Epidermal melanocyte (primary cell): ENCODE measurements around the gene SLC16A3.

Experiments
- DNase-seq: peaks from one replicate; pipeline ENCODE4 v3.0.0; 2011; ENCODE audit warnings: low spot score; ENCODE audit not compliant: insufficient read length

Gene SLC16A3

DNA sequence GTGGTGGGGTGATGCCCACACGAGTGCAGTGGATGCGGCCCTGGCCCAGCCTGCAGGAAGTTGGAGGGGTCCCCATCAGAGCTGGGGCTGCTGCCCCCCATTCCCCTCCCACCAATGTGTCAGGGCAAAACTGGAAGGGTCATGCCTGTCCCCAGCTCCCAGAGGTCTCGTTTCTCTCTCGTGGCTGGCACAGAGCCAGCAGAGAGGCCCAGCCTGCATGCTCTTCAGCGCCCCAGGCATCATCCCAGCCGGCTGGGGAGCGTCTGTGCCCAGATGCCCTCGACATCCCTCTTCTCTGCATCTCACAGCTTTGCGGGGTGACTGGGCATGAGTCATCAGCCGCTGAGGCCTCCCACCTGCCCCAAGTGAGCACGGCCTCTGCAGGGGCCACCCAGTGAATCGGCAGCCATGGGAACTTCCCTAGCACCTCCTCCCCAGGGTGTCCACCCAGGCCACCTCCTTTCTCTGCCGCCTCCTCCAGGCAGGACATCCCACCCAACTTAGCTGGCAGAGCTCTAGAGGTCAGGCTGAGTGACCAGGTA, 54.4 kb downstream of the SLC16A3 start:
- peak; percentile 55 for DNase-seq

DNA sequence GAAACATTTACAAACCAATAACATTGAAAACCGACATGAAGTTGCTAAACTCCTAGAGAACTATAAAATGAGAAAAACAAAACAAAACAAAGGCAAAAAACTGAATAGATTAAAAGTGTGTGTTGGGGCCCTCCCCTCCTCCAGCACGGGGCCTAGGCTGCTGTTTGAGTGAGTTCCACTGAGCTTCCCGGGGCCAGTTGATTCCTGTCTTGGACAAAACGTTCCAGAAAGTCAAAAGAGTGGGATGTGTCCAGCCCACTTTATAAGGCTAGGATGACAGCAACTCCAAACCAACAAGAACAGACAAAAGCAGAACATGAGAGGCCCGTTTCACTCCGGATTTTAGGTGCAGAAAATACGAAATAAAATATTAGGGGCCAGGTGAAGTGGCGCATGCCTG, 56.3 kb downstream of the SLC16A3 start:
- DNase-seq = no peak

DNA sequence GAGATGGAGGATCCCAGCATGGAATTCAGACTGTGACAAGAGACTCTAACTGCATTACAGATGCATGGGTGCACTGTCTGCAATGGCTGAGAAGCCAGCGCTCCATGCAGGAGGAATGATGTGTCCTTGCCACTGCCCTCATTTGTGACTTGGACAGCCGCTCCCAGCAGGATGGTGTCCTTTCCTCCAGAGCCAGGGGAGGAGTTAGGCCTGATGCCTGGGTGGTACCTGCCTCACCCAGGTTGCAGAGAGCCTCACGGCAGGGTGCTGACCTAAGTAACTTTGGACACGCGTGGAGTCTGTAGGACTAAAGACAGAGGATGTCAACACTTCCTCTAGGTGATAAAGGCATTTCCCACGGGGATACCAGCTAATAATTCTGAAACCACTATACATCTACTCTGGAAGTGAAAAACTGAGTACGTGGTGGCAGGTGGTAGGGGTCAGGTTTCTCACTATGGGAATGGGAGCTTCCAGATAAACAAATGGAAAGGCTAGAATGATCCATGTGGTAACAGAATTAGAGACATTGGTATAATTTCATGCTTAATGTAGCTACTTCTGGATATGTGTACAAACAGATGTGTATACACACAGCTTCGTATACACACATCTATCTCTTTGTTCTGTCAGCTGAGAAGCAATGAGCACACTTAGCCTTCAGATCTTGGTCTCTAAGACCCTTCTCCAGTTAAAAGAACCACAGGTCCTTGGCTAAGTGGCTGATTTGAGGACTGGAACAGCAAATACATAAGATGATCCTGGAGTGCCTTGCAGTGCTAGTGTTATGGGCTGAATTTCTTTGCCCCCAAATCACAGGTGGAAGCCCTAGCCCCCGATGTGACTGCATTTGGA, 58.4 kb downstream of the SLC16A3 start:
- DNase-seq = no peak

DNA sequence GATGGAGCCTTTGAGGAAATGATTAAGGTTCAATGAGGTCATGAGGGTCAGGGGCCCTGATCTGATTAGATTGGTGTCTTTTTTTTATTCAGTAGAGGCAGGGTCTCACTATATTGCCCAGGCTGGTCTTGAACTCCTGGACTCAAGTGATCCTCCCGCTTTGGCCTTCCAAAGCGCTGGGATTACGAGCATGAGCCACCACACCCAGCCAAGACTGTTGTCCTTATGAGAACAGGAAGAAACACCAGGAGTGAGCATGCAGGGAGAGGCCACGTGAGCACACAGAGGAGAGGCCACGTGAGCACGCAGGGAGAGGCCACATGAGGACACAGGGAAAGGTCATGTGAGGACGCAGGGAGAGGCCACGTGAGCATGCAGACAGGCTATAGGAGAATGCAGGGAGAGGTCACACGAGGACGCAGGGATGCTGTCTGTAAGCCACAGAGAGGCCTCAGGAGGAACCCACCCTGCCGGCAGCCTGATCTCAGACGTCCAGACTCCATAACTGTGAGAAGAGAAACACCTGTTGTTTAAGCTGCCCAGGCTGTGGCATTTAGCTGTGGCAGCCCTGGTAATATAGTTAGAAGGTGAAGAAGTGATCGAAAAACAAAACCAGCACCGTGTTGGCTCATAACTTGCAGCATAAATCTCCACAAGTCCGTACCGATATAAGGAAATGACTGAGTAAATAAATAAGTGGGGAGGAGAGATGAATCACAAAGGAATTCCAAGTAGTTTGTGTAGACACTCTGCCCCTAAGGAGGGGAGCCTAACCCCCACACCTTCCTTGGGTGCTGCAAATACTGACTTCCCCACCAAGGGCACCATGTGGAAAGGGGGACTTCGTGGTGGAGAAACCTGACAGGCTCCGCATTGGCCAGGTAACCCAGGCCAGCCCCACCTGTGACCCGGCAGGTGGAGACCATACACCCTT, 59.3 kb downstream of the SLC16A3 start:
- DNase-seq = no peak
